Non-pigmented ciliary epithelial cell (primary cell): ENCODE data around the gene FAM50B.

Source experiments
- DNase-seq: peaks from one replicate; pipeline ENCODE4 v3.0.0-alpha.2; 2010; ENCODE audit warnings: low read depth

FAM50B gene

GRCh38 chr6:3848925-3849605 lies at the start of gene FAM50B:
Gene FAM50B (plus strand): TSS chr6:3849373. CDS start chr6:3849812, 439 bp downstream.
- no peak for DNase-seq

- no peak for DNase-seq
Observed at GRCh38 chr6:3799719-3800118, 49.5 kb upstream of the FAM50B start.

GRCh38 chr6:3800850-3801591 lies 48.2 kb upstream of the FAM50B start:
- DNase-seq: no peak

- DNase-seq: no peak
Observed at GRCh38 chr6:3801960-3802359, 47.2 kb upstream of the FAM50B start.

- DNase-seq: peak; percentile 80
Observed at GRCh38 chr6:3803627-3804468, 45.3 kb upstream of the FAM50B start.

GRCh38 chr6:3804964-3805363 lies 44.2 kb upstream of the FAM50B start:
- no peak for DNase-seq

- no peak for DNase-seq
Observed at GRCh38 chr6:3805448-3806123, 43.6 kb upstream of the FAM50B start.

- DNase-seq: no peak
Observed at GRCh38 chr6:3806169-3806922, 42.8 kb upstream of the FAM50B start.

GRCh38 chr6:3808199-3808598 lies 41.0 kb upstream of the FAM50B start:
- no peak for DNase-seq

- no peak for DNase-seq
Observed at GRCh38 chr6:3808759-3809514, 40.2 kb upstream of the FAM50B start.

- no peak for DNase-seq
Observed at GRCh38 chr6:3809515-3809891, 39.7 kb upstream of the FAM50B start.

GRCh38 chr6:3809982-3810381 lies 39.2 kb upstream of the FAM50B start:
- DNase-seq: no peak

- DNase-seq: no peak
Observed at GRCh38 chr6:3811191-3811590, 38.0 kb upstream of the FAM50B start.

- DNase-seq: no peak
Observed at GRCh38 chr6:3812596-3812995, 36.6 kb upstream of the FAM50B start.

GRCh38 chr6:3813150-3813780 lies 35.9 kb upstream of the FAM50B start:
- no peak for DNase-seq

GRCh38 chr6:3813918-3814317 lies 35.3 kb upstream of the FAM50B start:
- no peak for DNase-seq

GRCh38 chr6:3814539-3814938 lies 34.6 kb upstream of the FAM50B start:
- no peak for DNase-seq

GRCh38 chr6:3816251-3816650 lies 32.9 kb upstream of the FAM50B start:
- DNase-seq: no peak

GRCh38 chr6:3819161-3820110 lies 29.7 kb upstream of the FAM50B start:
- DNase-seq: no peak
